ENCODE measurements around the gene RAB39A. TPM values are rescaled to one million over a fixed set of nuclear protein-coding genes. Genes with fewer than 3 reads are reported as not detected.

Gene RAB39A
- total and polyA plus RNA-seq, 9 of the 15 experiments (the other 6 are each of a cell fraction or from before 2014, with no cell fraction given) = not detected

GRCh38 chr11:107988397-107989158 lies 60.3 kb downstream of the RAB39A start (continued):
- TF ChIP-seq PRPF4 (IDR thresholded peaks at IDR 0.05; ENCODE audit: insufficient read depth, low read depth, low read length, poor library complexity, severe bottlenecking) = no peak
- no peak for TF ChIP-seq ATF1 (CRISPR knock-in tag; IDR thresholded peaks at IDR 0.05)
- no peak for TF ChIP-seq ATF1 (tag; IDR thresholded peaks at IDR 0.05)
- no peak for TF ChIP-seq MBD1 (CRISPR knock-in tag; IDR thresholded peaks at IDR 0.05)
- TF ChIP-seq C11orf30 (IDR thresholded peaks at IDR 0.05; ENCODE audit: low read depth) = no peak

GRCh38 chr11:107991868-107992414 lies 63.7 kb downstream of the RAB39A start:
- no peak overlapping the region for H2AFZ ChIP-seq (ENCODE audit: low read depth, low read length)
- ChIA-PET CTCF (ENCODE audit: low intra/inter-chr PET ratio) (no interaction called here), POLR2A (interaction anchor here (0.5 kb wide), 1 partner anchor 318 kb away, joined by 3 read pairs; no protein-coding TSS in a partner anchor)
- no peaks in the 10 kb centered on the region for H4K20me1 ChIP-seq (replicated peaks; ENCODE audit: control insufficient read depth, insufficient read depth, low read length)
- in situ Hi-C loops (cut with MboI) = no loop called here
- no peaks in the 10 kb centered on the region for H3K79me2 ChIP-seq (ENCODE audit: control insufficient read depth, insufficient read depth, low read length)
- no TSS peak for BruUV-seq (replicated peaks)
- no peak overlapping the region for H3K9ac ChIP-seq (ENCODE audit: insufficient read depth in 1 of 2, low read depth in 2 of 2, low read length in 2 of 2)
- WGBS (ENCODE audit: insufficient coverage, low coverage, missing lambda C conversion rate) = 10% methylated on average over 5 of the region's 5 CpGs
- H3K27me3 ChIP-seq (ENCODE audit: control insufficient read depth in 2 of 2, insufficient read depth in 2 of 2, low read length in 2 of 2) = peaks cover 5 to 9% of the 10 kb centered on the region in 2 experiments; a peak in 2 of 5 replicates
- H3K36me3 ChIP-seq (ENCODE audit: control insufficient read depth, insufficient read depth, low read length) = no peaks in the 10 kb centered on the region
- no peak overlapping the region for H3K4me2 ChIP-seq (ENCODE audit: insufficient read depth, low read length)
- DNase-seq (ENCODE audit: extremely low read depth in 1 of 4, low spot score in 3 of 4) (no peak), ATAC-seq (no peak), FAIRE-seq (no peak)
- no peaks in the 10 kb centered on the region for H3K9me1 ChIP-seq (ENCODE audit: control insufficient read depth, insufficient read depth, low read length)
- H3K4me3 ChIP-seq = no peak overlapping the region
- H3K27ac ChIP-seq (ENCODE audit: extremely low read depth, low read depth, low read length) = no peak overlapping the region
- intact Hi-C loops (cut with micrococcal nuclease) = no loop called here
- 0 out of 5 replicates have a peak, but pooled peaks cover 0 to 3% of the 10 kb centered on the region in 2 experiments for H3K4me1 ChIP-seq (replicated peaks in 1 of 2; ENCODE audit: control insufficient read depth in 2 of 2, insufficient read depth in 2 of 2, low read length in 2 of 2)
- H3K9me3 ChIP-seq (replicated peaks; ENCODE audit: control insufficient read depth, insufficient read depth, low read depth, low read length) = no peaks in the 10 kb centered on the region
- TF ChIP-seq REST (IDR thresholded peaks at IDR 0.05; ENCODE audit: borderline replicate concordance) (no peak), REST (CRISPR knock-in tag; IDR thresholded peaks at IDR 0.05; ENCODE audit: low read depth) (no peak), PTRF (tag; IDR thresholded peaks at IDR 0.05) (no peak), SAP30 (IDR thresholded peaks at IDR 0.05; ENCODE audit: borderline replicate concordance, insufficient read depth, low read depth, low read length, poor library complexity, severe bottlenecking) (no peak), SAFB2 (IDR thresholded peaks at IDR 0.05; ENCODE audit: borderline replicate concordance, low read depth, low read length, severe bottlenecking) (no peak)
